ENCODE results near the gene BMPR1B. TPM values are rescaled to one million over a fixed set of nuclear protein-coding genes. Genes with fewer than 3 reads are reported as not detected.

Gene BMPR1B
- total RNA-seq, 2 experiments from 2014 or later: not detected

DNA sequence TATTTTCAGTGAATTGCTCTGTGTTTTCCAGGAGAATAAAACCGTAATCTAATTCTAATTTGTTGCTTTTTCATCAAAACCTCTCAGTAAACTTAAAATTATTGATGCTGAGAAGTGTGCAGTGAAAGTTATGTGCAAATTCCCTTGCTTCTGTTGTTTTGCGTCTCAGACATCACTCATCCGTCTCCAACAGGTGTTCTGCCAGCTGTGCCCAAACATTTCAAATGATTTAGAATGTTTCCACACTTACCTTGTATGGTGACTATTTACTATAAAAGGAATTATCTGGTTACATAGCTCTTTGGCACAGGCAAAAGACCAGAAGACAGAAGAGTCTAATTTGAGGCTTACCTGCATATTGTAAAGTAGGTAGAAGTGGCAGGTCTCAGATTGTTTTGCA lies 184.0 kb downstream of the BMPR1B start:
- H3K27me3 Mint-ChIP-seq: no peaks in the 10 kb centered on the region
- no peaks in the 10 kb centered on the region for H3K27me3 ChIP-seq (ENCODE audit: control insufficient read depth in 1 of 2, insufficient read depth in 2 of 2, low read length in 2 of 2)
- no peak overlapping the region for H3K27ac Mint-ChIP-seq
- DNase-seq: no peak
- no peaks in the 10 kb centered on the region for H3K9me3 Mint-ChIP-seq
- no peaks in the 10 kb centered on the region for H3K4me1 Mint-ChIP-seq (ENCODE audit: low read depth)
- H3K4me3 Mint-ChIP-seq: no peak overlapping the region
- no peak overlapping the region for H3K27ac ChIP-seq (ENCODE audit: low read depth in 1 of 2, low read length in 2 of 2)
- no peaks in the 10 kb centered on the region for H3K36me3 Mint-ChIP-seq (ENCODE audit: low read depth)
- no peaks in the 10 kb centered on the region for H3K4me1 ChIP-seq (ENCODE audit: insufficient read depth, low read length)
- H3K9me3 ChIP-seq (ENCODE audit: control insufficient read depth in 1 of 2, insufficient read depth in 1 of 2, low read length in 2 of 2): no peaks in the 10 kb centered on the region
- no peak for ATAC-seq (ENCODE audit: poor library complexity)
- CTCF ChIA-PET: no interaction called here
- no peak for TF ChIP-seq CTCF (IDR thresholded peaks at IDR 0.05)
- H3K4me3 ChIP-seq (ENCODE audit: low read length): no peak overlapping the region
- POLR2A ChIA-PET: no interaction called here
- intact Hi-C loops (cut with DNase I, micrococcal nuclease): no loop called here
- H3K36me3 ChIP-seq (ENCODE audit: insufficient read depth, low read length): no peaks in the 10 kb centered on the region

GRCh38 chr4:94944726-94945125 lies 187.0 kb downstream of the BMPR1B start:
- DNase-seq (no peak), ATAC-seq (ENCODE audit: poor library complexity) (no peak)
- Histone ChIP-seq H3K36me3 (ENCODE audit: insufficient read depth, low read length) (no peaks in the 10 kb centered on the region), H3K4me1 (ENCODE audit: insufficient read depth, low read length) (no peaks in the 10 kb centered on the region), H3K4me3 (ENCODE audit: low read length) (no peak overlapping the region), H3K27me3 (ENCODE audit: control insufficient read depth in 1 of 2, insufficient read depth in 2 of 2, low read length in 2 of 2) (no peaks in the 10 kb centered on the region), H3K27ac (ENCODE audit: low read depth in 1 of 2, low read length in 2 of 2) (no peak overlapping the region), H3K9me3 (ENCODE audit: control insufficient read depth in 1 of 2, insufficient read depth in 1 of 2, low read length in 2 of 2) (no peaks in the 10 kb centered on the region)
- POLR2A ChIA-PET: interaction anchor here (0.6 kb wide), 1 partner anchor 20 kb away, joined by 3 read pairs; no protein-coding TSS in a partner anchor
- Mint-ChIP-seq H3K9me3 (no peaks in the 10 kb centered on the region), H3K27me3 (no peaks in the 10 kb centered on the region), H3K4me3 (no peak overlapping the region), H3K36me3 (ENCODE audit: low read depth) (no peaks in the 10 kb centered on the region), H3K27ac (no peak overlapping the region), H3K4me1 (ENCODE audit: low read depth) (no peaks in the 10 kb centered on the region)
- CTCF ChIA-PET: no interaction called here
- TF ChIP-seq CTCF (IDR thresholded peaks at IDR 0.05): no peak
- intact Hi-C loops (cut with DNase I, micrococcal nuclease): no loop called here

GRCh38 chr4:94947681-94948108 lies 189.9 kb downstream of the BMPR1B start:
- ChIA-PET POLR2A (no interaction called here), CTCF (interaction anchor here (0.9 kb wide), 1 partner anchor 8 kb away, joined by 3 read pairs; no protein-coding TSS in a partner anchor)
- Histone ChIP-seq H3K27ac (ENCODE audit: low read depth in 1 of 2, low read length in 2 of 2) (no peak overlapping the region), H3K36me3 (ENCODE audit: insufficient read depth, low read length) (no peaks in the 10 kb centered on the region), H3K9me3 (ENCODE audit: control insufficient read depth in 1 of 2, insufficient read depth in 1 of 2, low read length in 2 of 2) (no peaks in the 10 kb centered on the region), H3K27me3 (ENCODE audit: control insufficient read depth in 1 of 2, insufficient read depth in 2 of 2, low read length in 2 of 2) (no peaks in the 10 kb centered on the region), H3K4me1 (ENCODE audit: insufficient read depth, low read length) (no peaks in the 10 kb centered on the region), H3K4me3 (ENCODE audit: low read length) (no peak overlapping the region)
- H3K27ac Mint-ChIP-seq: no peak overlapping the region
- TF ChIP-seq CTCF (IDR thresholded peaks at IDR 0.05): no peak
- no peaks in the 10 kb centered on the region for H3K36me3 Mint-ChIP-seq (ENCODE audit: low read depth)
- H3K9me3 Mint-ChIP-seq: peaks cover 4% of the 10 kb centered on the region
- intact Hi-C loops (cut with DNase I, micrococcal nuclease): no loop called here
- DNase-seq (no peak), ATAC-seq (ENCODE audit: poor library complexity) (no peak)
- no peaks in the 10 kb centered on the region for H3K27me3 Mint-ChIP-seq
- no peaks in the 10 kb centered on the region for H3K4me1 Mint-ChIP-seq (ENCODE audit: low read depth)
- H3K4me3 Mint-ChIP-seq: no peak overlapping the region
